Suprapubic skin (tissue), 3 donors: ENCODE data around the gene GPR146.

Experiments used
- CTCF ChIP-seq, 2 donors: fragments of 200-600 bp in 1 of 2; fragments of 450-650 bp in 1 of 2; sonication (generic) in 1 of 2; IDR thresholded peaks; one replicate each; pipeline ENCODE4 v1.5.1; 2016 to 2019; ENCODE audit warnings: antibody characterized with exemption in 2 of 2, mild to moderate bottlenecking in 1 of 2, moderate library complexity in 1 of 2
- POLR2A ChIP-seq, 2 donors: fragments of 450-650 bp; IDR thresholded peaks; one replicate each; pipeline ENCODE4 v1.6.1; 2017; ENCODE audit warnings: antibody characterized with exemption in 2 of 2, mild to moderate bottlenecking in 2 of 2, moderate library complexity in 2 of 2

- TF ChIP-seq CTCF (IDR thresholded peaks at IDR 0.05) (no peak), POLR2A (IDR thresholded peaks at IDR 0.05) (no peak)
These were observed 14.5 kb downstream of the GPR146 start for GRCh38 chr7:1058821-1059199.
